Ascending aorta (tissue), 2 donors: ENCODE results near the gene MAJIN. TPM values are rescaled to one million over a fixed set of nuclear protein-coding genes. Genes with fewer than 3 reads are reported as not detected.

Experiments used
- DNase-seq, 2 donors: peaks; one replicate each; pipeline ENCODE4 v3.0.0-alpha.2; 2019; ENCODE audit warnings: low spot score in 2 of 2
- H3K27ac ChIP-seq, 2 donors: fragments of 200-600 bp; sonication (generic); one replicate each; pipeline ENCODE4 v1.5.1; 2016 to 2017; ENCODE audit warnings: mild to moderate bottlenecking in 1 of 2
- H3K27me3 ChIP-seq: fragments of 200-600 bp; sonication (generic); one replicate; pipeline ENCODE4 v1.5.1; 2017
- H3K36me3 ChIP-seq, 2 donors: fragments of 200-600 bp; sonication (generic); one replicate each; pipeline ENCODE4 v1.5.1; 2016
- H3K4me1 ChIP-seq, 2 donors: fragments of 200-600 bp; sonication (generic); one replicate each; pipeline ENCODE4 v1.5.1; 2016 to 2017; ENCODE audit warnings: mild to moderate bottlenecking in 1 of 2
- H3K4me3 ChIP-seq, 2 donors: fragments of 200-600 bp; sonication (generic); one replicate each; pipeline ENCODE4 v1.5.1; 2016 to 2017; ENCODE audit warnings: mild to moderate bottlenecking in 1 of 2
- H3K9me3 ChIP-seq, 2 donors: fragments of 200-600 bp; sonication (generic); one replicate each; pipeline ENCODE4 v1.5.1; 2016
- intact Hi-C: fragments of 100-400 bp; cut with DNase I; formaldehyde crosslinking; loops from one replicate; pipeline ENCODE4 v1.15.1; 2023
- total RNA-seq: library from RNA; depleted of rRNA; stranded (reverse); fragments of >200 nt; gene quantifications from one replicate; pipeline ENCODE4 v1.1.0, GENCODE V29; 2016
- TF ChIP-seq, protein P1 (sequence below), 3 experiments: fragments of 200-600 bp in 2 of 3; fragments of 450-650 bp in 1 of 3; sonication (generic) in 2 of 3; IDR thresholded peaks; one replicate each; pipeline ENCODE4 v1.5.1; 2016 to 2019; ENCODE audit warnings: antibody characterized with exemption in 3 of 3, mild to moderate bottlenecking in 1 of 3, moderate library complexity in 1 of 3

MAJIN gene
- total RNA-seq, 1 donor from 2014 or later, result not detected

DNA sequence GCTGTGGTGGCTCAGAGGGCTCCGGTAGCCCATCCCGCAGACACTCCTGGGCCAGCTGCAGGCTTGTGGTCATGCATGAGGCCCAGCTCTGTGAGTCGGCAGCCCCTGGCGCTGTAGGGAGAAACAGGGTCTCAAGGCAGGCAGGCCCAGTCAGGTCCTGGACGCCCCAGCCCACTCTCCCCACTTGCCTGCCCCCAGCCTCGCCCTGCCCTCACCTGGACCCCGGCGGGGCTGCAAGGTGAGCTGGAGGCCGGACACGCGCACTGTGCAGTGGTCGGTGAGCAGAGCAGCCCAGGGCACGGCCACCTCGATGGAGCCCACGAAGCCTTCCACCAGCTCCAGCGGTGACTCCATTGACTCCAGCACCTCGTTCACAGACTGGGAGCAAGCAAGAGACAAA is 57.8 kb downstream of the MAJIN start:
- intact Hi-C loops, result no loop called here
- Histone ChIP-seq H3K27ac (no peak overlapping the region), H3K27me3 (no peaks in the 10 kb centered on the region), H3K9me3 (no peaks in the 10 kb centered on the region), H3K4me1 (peaks cover 6 to 19% of the 10 kb centered on the region in 2 donors), H3K36me3 (peaks cover 50 to 54% of the 10 kb centered on the region in 2 donors), H3K4me3 (no peak overlapping the region)
- TF ChIP-seq, protein P1, sequence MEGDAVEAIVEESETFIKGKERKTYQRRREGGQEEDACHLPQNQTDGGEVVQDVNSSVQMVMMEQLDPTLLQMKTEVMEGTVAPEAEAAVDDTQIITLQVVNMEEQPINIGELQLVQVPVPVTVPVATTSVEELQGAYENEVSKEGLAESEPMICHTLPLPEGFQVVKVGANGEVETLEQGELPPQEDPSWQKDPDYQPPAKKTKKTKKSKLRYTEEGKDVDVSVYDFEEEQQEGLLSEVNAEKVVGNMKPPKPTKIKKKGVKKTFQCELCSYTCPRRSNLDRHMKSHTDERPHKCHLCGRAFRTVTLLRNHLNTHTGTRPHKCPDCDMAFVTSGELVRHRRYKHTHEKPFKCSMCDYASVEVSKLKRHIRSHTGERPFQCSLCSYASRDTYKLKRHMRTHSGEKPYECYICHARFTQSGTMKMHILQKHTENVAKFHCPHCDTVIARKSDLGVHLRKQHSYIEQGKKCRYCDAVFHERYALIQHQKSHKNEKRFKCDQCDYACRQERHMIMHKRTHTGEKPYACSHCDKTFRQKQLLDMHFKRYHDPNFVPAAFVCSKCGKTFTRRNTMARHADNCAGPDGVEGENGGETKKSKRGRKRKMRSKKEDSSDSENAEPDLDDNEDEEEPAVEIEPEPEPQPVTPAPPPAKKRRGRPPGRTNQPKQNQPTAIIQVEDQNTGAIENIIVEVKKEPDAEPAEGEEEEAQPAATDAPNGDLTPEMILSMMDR (IDR thresholded peaks at IDR 0.05), result no peak
- DNase-seq, result no peak

DNA sequence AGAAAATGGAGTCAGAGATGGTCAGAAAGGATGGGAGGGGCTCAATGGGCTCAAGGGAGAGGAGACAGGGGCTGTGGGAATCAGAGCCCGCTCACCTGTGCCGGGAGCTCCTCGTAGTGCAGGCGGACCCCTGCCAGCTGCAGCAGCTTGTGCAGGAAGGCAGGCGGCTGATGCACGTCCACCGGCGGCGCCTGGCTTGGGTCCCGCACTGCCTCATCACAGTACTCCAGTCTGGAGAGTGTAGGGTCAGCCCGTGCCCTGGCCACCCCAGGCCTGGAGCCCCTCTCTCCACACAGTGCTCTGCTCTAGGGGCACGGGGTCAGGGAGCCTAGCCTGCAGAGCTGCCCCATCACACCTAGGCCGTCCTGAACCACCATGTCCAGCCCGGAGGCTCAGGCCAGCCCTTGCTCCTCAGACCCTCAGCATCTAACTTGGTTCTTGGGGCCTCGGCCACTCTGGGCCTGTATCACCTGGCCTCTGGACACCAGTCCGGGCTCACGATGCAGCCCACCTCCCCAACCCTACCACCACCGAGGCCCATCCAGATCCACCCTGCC is 58.7 kb downstream of the MAJIN start:
- peaks cover 59 to 62% of the 10 kb centered on the region in 2 donors for H3K36me3 ChIP-seq
- H3K4me1 ChIP-seq, result peaks cover 6 to 17% of the 10 kb centered on the region in 2 donors
- TF ChIP-seq, protein P1 (IDR thresholded peaks at IDR 0.05), result no peak
- no peak overlapping the region for H3K27ac ChIP-seq
- intact Hi-C loops, result no loop called here
- H3K4me3 ChIP-seq, result no peak overlapping the region
- H3K27me3 ChIP-seq, result no peaks in the 10 kb centered on the region
- no peak for DNase-seq
- H3K9me3 ChIP-seq, result no peaks in the 10 kb centered on the region

DNA sequence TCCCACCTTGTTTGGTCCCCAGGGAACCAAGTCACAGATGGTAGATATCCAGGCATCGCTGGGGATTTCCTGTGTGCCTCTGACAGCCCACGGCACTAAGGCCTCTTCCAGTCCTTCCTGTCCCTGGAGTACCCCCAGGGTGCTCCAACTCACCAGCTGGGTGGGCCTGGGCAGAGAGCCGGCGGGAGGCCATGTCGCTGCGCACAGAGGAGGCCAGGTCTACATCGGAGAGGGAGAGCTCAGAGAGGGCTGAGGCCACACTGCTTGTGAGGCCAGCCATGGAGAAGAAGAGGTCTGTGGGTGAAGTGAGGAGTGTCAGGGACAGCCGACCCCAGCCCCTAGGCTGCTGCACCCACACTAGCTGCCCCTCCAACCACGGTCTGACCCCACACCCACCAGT is 60.2 kb downstream of the MAJIN start:
- Histone ChIP-seq H3K27me3 (no peaks in the 10 kb centered on the region), H3K9me3 (no peaks in the 10 kb centered on the region), H3K27ac (no peak overlapping the region), H3K36me3 (peaks cover 75% of the 10 kb centered on the region in 2 donors), H3K4me1 (peaks cover 6 to 13% of the 10 kb centered on the region in 2 donors), H3K4me3 (no peak overlapping the region)
- TF ChIP-seq, protein P1 (IDR thresholded peaks at IDR 0.05), result no peak
- no peak for DNase-seq
- intact Hi-C loops, result no loop called here

DNA sequence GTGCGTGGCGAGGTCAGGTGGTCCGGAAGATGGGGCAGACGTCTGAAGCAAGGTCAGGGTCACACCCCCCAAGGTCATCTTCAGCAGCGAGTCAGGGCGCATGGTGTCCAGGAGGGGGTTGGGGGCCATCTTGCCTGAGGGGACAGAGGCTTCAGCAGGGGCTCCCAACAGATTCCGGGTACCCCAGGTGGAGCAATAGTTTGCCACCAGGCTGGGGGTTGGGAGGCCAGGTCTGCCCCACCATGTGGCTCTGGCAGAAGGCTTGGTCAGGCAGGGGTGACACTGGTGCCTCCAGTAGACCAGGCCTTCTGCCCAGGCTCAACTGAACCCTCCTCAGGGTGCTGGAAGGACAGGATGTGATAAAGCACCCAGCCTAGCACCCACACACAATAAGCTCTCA is 60.8 kb downstream of the MAJIN start:
- DNase-seq, result no peak
- Histone ChIP-seq H3K27me3 (no peaks in the 10 kb centered on the region), H3K27ac (no peak overlapping the region), H3K4me1 (peaks cover 4 to 11% of the 10 kb centered on the region in 2 donors), H3K36me3 (peaks cover 80% of the 10 kb centered on the region in 2 donors), H3K9me3 (no peaks in the 10 kb centered on the region), H3K4me3 (no peak overlapping the region)
- TF ChIP-seq, protein P1 (IDR thresholded peaks at IDR 0.05), result no peak
- intact Hi-C loops, result no loop called here

DNA sequence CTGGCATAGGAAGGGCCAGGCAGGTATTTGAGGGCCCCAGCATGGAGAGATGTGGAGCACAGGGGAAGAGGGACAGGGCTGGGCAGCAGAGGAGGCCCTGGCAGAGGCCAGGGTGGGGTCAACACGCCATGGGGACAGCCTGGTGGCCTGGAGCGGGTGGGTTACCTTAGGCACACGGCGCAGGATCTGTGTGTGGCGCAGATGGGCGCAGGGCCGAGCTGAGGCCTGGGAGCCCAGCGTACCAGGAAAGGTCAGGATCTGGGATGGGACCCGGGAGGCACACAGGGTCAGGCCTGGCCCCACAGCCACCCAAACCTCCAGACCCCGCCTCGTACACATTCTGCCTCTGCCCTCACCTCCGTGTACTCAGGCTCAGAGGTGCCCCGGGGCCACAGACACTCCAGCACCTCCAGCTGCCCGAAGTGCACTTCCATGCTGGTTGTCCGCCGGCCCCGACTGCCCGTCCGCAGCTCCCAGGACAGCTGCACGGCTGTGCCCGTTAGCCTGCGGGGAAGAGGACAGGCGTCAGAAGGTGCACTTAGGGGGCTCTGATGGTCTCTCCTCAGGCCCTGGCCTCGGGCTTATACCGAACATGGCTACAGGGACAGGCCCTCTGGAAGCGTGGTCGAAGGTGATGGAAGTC is 61.3 kb downstream of the MAJIN start:
- intact Hi-C loops, result no loop called here
- peaks cover 86% of the 10 kb centered on the region in 2 donors for H3K36me3 ChIP-seq
- DNase-seq, result no peak

More for the DNA sequence above, 61.3 kb downstream of the MAJIN start:
- Histone ChIP-seq H3K9me3 (no peaks in the 10 kb centered on the region), H3K27me3 (no peaks in the 10 kb centered on the region), H3K27ac (no peak overlapping the region), H3K4me3 (no peak overlapping the region), H3K4me1 (peaks cover 0 to 5% of the 10 kb centered on the region in 2 donors)
- TF ChIP-seq, protein P1 (IDR thresholded peaks at IDR 0.05), result no peak
